Fibroblast of lung (primary cell): ENCODE measurements around the gene SACM1L.

Experiments used
- EZH2 ChIP-seq: IDR thresholded peaks from 2 replicates; pipeline ENCODE4 v1.5.1; 2012; ENCODE audit warnings: low read length, control low read depth, mild to moderate bottlenecking; ENCODE audit errors: missing control alignments
- TF ChIP-seq, protein P1 (sequence below), 2 donors: IDR thresholded peaks in 1 of 2; conservative IDR thresholded peaks in 1 of 2; 1 replicate in 1 of 2; 2 replicates in 1 of 2; pipeline ENCODE4 v1.5.1; 2011 to 2012; ENCODE audit warnings: low read length in 2 of 2, control low read depth in 1 of 2, inconsistent platforms in 1 of 2, low read depth in 1 of 2, mild to moderate bottlenecking in 1 of 2

DNA sequence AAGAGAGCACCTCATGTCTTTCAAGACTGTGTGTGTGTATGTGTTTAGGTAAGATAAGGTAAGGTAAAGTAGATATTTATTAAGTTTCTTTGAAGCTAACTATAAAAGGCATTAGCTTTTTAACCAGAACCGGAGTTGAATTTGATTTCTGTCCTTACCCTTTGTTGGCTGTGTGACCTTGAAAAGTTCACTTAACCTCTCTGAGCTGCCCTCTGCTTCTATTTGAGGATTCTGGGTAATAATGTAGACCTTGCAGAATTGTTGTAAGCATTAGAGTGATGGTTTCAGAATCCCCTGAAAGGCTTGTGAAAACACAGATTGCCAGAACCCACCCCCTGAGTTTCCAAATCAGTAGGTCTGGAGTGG, 21.6 kb upstream of the SACM1L start:
- TF ChIP-seq, protein P1, sequence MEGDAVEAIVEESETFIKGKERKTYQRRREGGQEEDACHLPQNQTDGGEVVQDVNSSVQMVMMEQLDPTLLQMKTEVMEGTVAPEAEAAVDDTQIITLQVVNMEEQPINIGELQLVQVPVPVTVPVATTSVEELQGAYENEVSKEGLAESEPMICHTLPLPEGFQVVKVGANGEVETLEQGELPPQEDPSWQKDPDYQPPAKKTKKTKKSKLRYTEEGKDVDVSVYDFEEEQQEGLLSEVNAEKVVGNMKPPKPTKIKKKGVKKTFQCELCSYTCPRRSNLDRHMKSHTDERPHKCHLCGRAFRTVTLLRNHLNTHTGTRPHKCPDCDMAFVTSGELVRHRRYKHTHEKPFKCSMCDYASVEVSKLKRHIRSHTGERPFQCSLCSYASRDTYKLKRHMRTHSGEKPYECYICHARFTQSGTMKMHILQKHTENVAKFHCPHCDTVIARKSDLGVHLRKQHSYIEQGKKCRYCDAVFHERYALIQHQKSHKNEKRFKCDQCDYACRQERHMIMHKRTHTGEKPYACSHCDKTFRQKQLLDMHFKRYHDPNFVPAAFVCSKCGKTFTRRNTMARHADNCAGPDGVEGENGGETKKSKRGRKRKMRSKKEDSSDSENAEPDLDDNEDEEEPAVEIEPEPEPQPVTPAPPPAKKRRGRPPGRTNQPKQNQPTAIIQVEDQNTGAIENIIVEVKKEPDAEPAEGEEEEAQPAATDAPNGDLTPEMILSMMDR (conservative IDR thresholded peaks at IDR 0.05 in 1 of 2, IDR thresholded peaks at IDR 0.05 in 1 of 2; ENCODE audit: low read depth in 1 of 2, low read length in 2 of 2): no peak
- no peak for TF ChIP-seq EZH2
